Endothelial cell of umbilical vein (primary cell): ENCODE results near the gene MAN2C1. TPM values are rescaled to one million over a fixed set of nuclear protein-coding genes. Genes with fewer than 3 reads are reported as not detected.
A peak's percentile ranks its signal among the peaks of the same experiment; 100 is the strongest.

ENCODE experiments used
- BruUV-seq: library from RNA; stranded (reverse); fragments of 400-500 nt; replicated peaks from 2 replicates; lab custom pipeline; 2021; lab: Mats Ljungman, UMichigan
- CTCF ChIA-PET: fragments of 300-600, 350-600 bp; sonication (Branson Sonifier 250); formaldehyde crosslinking; loops from one replicate; lab custom pipeline; 2021; ENCODE audit warnings: antibody characterized with exemption, inconsistent platforms; lab: Charles Lee
- POLR2A ChIA-PET: fragments of 300-600, 350-600 bp; sonication (Branson Sonifier 250); formaldehyde crosslinking; loops from one replicate; lab custom pipeline; 2021; ENCODE audit warnings: antibody characterized with exemption, inconsistent platforms; lab: Charles Lee
- DNase-seq: peaks from one replicate; pipeline ENCODE4 v3.0.0-alpha.2; 2011; ENCODE audit warnings: low read depth, low spot score
- FAIRE-seq: peaks from 2 replicates; lab custom pipeline; 2011; peaks lifted over from hg19 to GRCh38; lab: Jason Lieb, UNC
- H2AFZ ChIP-seq: 2 replicates; pipeline ENCODE4 v1.6.0; 2012; ENCODE audit warnings: low read depth, low read length, control low read depth, inconsistent platforms
- H3K27ac ChIP-seq: 2 replicates; pipeline ENCODE4 v1.5.1; 2011; ENCODE audit warnings: low read depth, mild to moderate bottlenecking, control low read depth, low read length, moderate library complexity; ENCODE audit not compliant: insufficient read depth
- H3K27me3 ChIP-seq, 2 experiments: 2 replicates each; pipeline versions ENCODE4 v1.6.0 to v1.6.1; 2011; ENCODE audit warnings: low read length in 2 of 2, mixed read lengths in 1 of 2; ENCODE audit not compliant: control insufficient read depth in 2 of 2, insufficient read depth in 2 of 2
- H3K36me3 ChIP-seq, 2 experiments: 2 replicates in 1 of 2; 3 replicates in 1 of 2; pipeline ENCODE4 v1.5.1; 2011; ENCODE audit warnings: low read length in 2 of 2, mild to moderate bottlenecking in 1 of 2, moderate library complexity in 1 of 2; ENCODE audit not compliant: control insufficient read depth in 2 of 2, insufficient read depth in 2 of 2; ENCODE audit errors: extremely low read depth in 1 of 2
- H3K4me1 ChIP-seq: 3 replicates; pipeline ENCODE4 v1.5.1; 2011; ENCODE audit warnings: mild to moderate bottlenecking, low read length; ENCODE audit not compliant: control insufficient read depth, insufficient read depth; ENCODE audit errors: extremely low read depth
- H3K4me2 ChIP-seq: 2 replicates; pipeline ENCODE4 v1.6.1; 2011; ENCODE audit warnings: low read length, control low read depth, mixed read lengths; ENCODE audit not compliant: insufficient read depth
- H3K4me3 ChIP-seq, 3 experiments: fragments of 200-600 bp in 1 of 3; sonication (generic), shearing (Covaris generic) in 1 of 3; replicated peaks in 1 of 3; 2 replicates each; pipeline ENCODE4 v1.5.1; 2011 to 2016; ENCODE audit warnings: control low read depth in 3 of 3, low read length in 3 of 3, mild to moderate bottlenecking in 2 of 3, inconsistent platforms in 1 of 3, low read depth in 1 of 3, moderate library complexity in 1 of 3; ENCODE audit not compliant: insufficient read depth in 1 of 3
- H3K79me2 ChIP-seq: 2 replicates; pipeline ENCODE4 v1.6.0; 2012; ENCODE audit warnings: low read length, inconsistent platforms; ENCODE audit not compliant: control insufficient read depth, insufficient read depth
- H3K9ac ChIP-seq: replicated peaks from 2 replicates; pipeline ENCODE3; 2011; ENCODE audit warnings: low read length, control low read depth; ENCODE audit not compliant: insufficient read depth; ENCODE audit errors: extremely low read depth
- H3K9me1 ChIP-seq: replicated peaks from 3 replicates; pipeline ENCODE4 v1.6.0; 2011; ENCODE audit warnings: mild to moderate bottlenecking, low read length; ENCODE audit not compliant: control insufficient read depth, insufficient read depth; ENCODE audit errors: extremely low read depth
- H3K9me3 ChIP-seq: replicated peaks from 2 replicates; pipeline ENCODE4 v1.5.1; 2012; ENCODE audit warnings: low read length, inconsistent platforms; ENCODE audit not compliant: control insufficient read depth, insufficient read depth
- H4K20me1 ChIP-seq: replicated peaks from 2 replicates; pipeline ENCODE3; 2011; ENCODE audit warnings: mild to moderate bottlenecking, low read length; ENCODE audit not compliant: control insufficient read depth, insufficient read depth; ENCODE audit errors: extremely low read depth
- EZH2 ChIP-seq: IDR thresholded peaks from 2 replicates; pipeline ENCODE4 v1.6.1; 2012; ENCODE audit warnings: borderline replicate concordance, low read depth, mild to moderate bottlenecking, moderate library complexity, low read length, inconsistent platforms; ENCODE audit not compliant: severe bottlenecking
- FOS ChIP-seq: IDR thresholded peaks from 2 replicates; pipeline ENCODE4 v1.6.1; 2011; ENCODE audit warnings: mild to moderate bottlenecking, low read length, moderate library complexity, borderline replicate concordance; ENCODE audit not compliant: insufficient read depth
- GATA2 ChIP-seq: IDR thresholded peaks from 2 replicates; pipeline ENCODE4 v1.7.0; 2011; ENCODE audit warnings: low read depth, mild to moderate bottlenecking, moderate library complexity, mixed read lengths, low read length; ENCODE audit not compliant: insufficient read length, insufficient read depth
- JUN ChIP-seq: IDR thresholded peaks from 2 replicates; pipeline ENCODE4 v1.6.1; 2011; ENCODE audit warnings: borderline replicate concordance, low read depth; ENCODE audit not compliant: insufficient read length, insufficient read depth
- MYC ChIP-seq: IDR thresholded peaks from one replicate; pipeline ENCODE4 v1.6.1; 2011; ENCODE audit warnings: mild to moderate bottlenecking, low read depth, low read length
- POLR2A ChIP-seq: IDR thresholded peaks from 2 replicates; pipeline ENCODE4 v1.6.1; 2012; ENCODE audit warnings: low read depth, mild to moderate bottlenecking, control low read depth, low read length
- POLR2AphosphoS5 ChIP-seq: IDR thresholded peaks from 2 replicates; pipeline ENCODE4 v1.6.1; 2012; ENCODE audit warnings: low read depth, mild to moderate bottlenecking, control low read depth, low read length, moderate library complexity; ENCODE audit not compliant: insufficient read depth
- dilution Hi-C: fragments of 300-500 bp; cut with MboI; formaldehyde crosslinking; loops from one replicate; pipeline ENCODE4 v1.15.0; 2019; ENCODE audit warnings: low sequenced_read_pairs; ENCODE audit not compliant: extremely low pct_ligation_motif_present
- intact Hi-C: fragments of 100-400 bp; cut with micrococcal nuclease; formaldehyde crosslinking; loops from one replicate; pipeline ENCODE4 v1.10.0; 2022
- polyA plus RNA-seq, 4 experiments: library from polyadenylated mRNA; depleted of rRNA in 3 of 4; stranded (reverse) in 3 of 4; unstranded in 1 of 4; fragments of >200 nt; gene quantifications; 2 replicates each; pipeline versions ENCODE4 v1.2.1 to v1.2.3, GENCODE V29; 2011 to 2012; ENCODE audit warnings: missing spikeins in 1 of 4
- total RNA-seq: library from RNA; stranded (reverse); gene quantifications from 2 replicates; pipeline ENCODE4 v1.2.3, GENCODE V29; 2021
- TF ChIP-seq, protein P1 (sequence below), 2 donors: IDR thresholded peaks; 1 replicate in 1 of 2; 2 replicates in 1 of 2; pipeline ENCODE4 v1.5.1; 2011; ENCODE audit warnings: low read length in 2 of 2, mild to moderate bottlenecking in 2 of 2, moderate library complexity in 2 of 2, control low read depth in 1 of 2, inconsistent platforms in 1 of 2, low read depth in 1 of 2; ENCODE audit not compliant: insufficient read depth in 1 of 2; ENCODE audit errors: extremely low read depth in 1 of 2
- TF ChIP-seq, protein P2 (sequence below): IDR thresholded peaks from 2 replicates; pipeline ENCODE4 v1.6.1; 2011; ENCODE audit not compliant: insufficient read depth, insufficient read length

MAN2C1 gene
- total and polyA plus RNA-seq, 2 donors (not counting 3 experiments of a cell fraction or from before 2014, with no cell fraction given) = 198 to 248 TPM

DNA sequence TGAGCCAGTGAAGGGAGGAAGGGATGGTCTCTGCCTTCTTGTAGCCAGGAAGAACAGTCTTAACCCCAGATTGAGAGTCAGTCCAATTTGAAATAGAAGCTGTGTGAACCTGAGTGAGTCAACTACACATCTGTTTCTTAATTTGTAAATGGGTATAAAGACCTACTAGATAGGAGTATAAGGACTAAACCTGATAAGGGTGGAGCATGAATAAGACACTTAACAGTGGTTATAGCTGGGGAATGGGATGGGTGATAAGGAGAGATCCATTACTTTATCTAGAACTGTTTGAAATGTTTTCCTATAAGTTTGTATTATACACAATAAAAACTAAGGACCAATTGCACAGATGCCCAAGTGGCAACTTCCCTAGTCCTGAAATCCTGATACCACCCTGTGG, 1.4 kb downstream of the MAN2C1 start:
- Histone ChIP-seq H3K9me1 (no peaks in the 10 kb centered on the region), H3K27me3 (no peaks in the 10 kb centered on the region), H3K4me2 (peak overlapping the region; percentile 63), H3K4me1 (peaks cover 15% of the 10 kb centered on the region), H3K79me2 (peaks cover 9% of the 10 kb centered on the region), H4K20me1 (no peaks in the 10 kb centered on the region), H2AFZ (no peak overlapping the region), H3K9me3 (no peaks in the 10 kb centered on the region), H3K36me3 (peaks cover 6 to 34% of the 10 kb centered on the region in 2 experiments), H3K27ac (no peak overlapping the region), H3K9ac (no peak overlapping the region), H3K4me3 (peak overlapping the region in 1 of 3 experiments; percentile 34)
- CTCF ChIA-PET = interaction anchor here (1.4 to 2.8 kb wide), 5 partner anchors 13 to 338 kb away, joined by 12 to 18 read pairs (median 15); partner anchors contain the start of gene SNX33
- POLR2A ChIA-PET = no interaction called here
- dilution Hi-C loops (no loop called here), intact Hi-C loops (loop anchor here (5.0 to 10.0 kb wide), 2 partner anchors 335 to 438 kb away; no protein-coding TSS in a partner anchor)
- TF ChIP-seq, protein P1, sequence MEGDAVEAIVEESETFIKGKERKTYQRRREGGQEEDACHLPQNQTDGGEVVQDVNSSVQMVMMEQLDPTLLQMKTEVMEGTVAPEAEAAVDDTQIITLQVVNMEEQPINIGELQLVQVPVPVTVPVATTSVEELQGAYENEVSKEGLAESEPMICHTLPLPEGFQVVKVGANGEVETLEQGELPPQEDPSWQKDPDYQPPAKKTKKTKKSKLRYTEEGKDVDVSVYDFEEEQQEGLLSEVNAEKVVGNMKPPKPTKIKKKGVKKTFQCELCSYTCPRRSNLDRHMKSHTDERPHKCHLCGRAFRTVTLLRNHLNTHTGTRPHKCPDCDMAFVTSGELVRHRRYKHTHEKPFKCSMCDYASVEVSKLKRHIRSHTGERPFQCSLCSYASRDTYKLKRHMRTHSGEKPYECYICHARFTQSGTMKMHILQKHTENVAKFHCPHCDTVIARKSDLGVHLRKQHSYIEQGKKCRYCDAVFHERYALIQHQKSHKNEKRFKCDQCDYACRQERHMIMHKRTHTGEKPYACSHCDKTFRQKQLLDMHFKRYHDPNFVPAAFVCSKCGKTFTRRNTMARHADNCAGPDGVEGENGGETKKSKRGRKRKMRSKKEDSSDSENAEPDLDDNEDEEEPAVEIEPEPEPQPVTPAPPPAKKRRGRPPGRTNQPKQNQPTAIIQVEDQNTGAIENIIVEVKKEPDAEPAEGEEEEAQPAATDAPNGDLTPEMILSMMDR (IDR thresholded peaks at IDR 0.05; ENCODE audit: extremely low read depth in 1 of 2, insufficient read depth in 1 of 2, low read depth in 1 of 2, low read length in 2 of 2) = no peak
- no peak for TF ChIP-seq EZH2
- FAIRE-seq = no peak
- no TSS peak for BruUV-seq
- DNase-seq = no peak

- no peak overlapping the region for H3K27ac ChIP-seq
- ChIA-PET POLR2A (no interaction called here), CTCF (interaction anchor here (1.4 kb wide), 1 partner anchor 89 kb away, joined by 3 read pairs; no protein-coding TSS in a partner anchor)
- H3K27me3 ChIP-seq = no peaks in the 10 kb centered on the region
- DNase-seq (no peak), FAIRE-seq (no peak)
- TF ChIP-seq POLR2AphosphoS5 (no peak), GATA2 (no peak), POLR2A (no peak), MYC (no peak), FOS (no peak), JUN (no peak), EZH2 (no peak)
- TF ChIP-seq, protein P2, sequence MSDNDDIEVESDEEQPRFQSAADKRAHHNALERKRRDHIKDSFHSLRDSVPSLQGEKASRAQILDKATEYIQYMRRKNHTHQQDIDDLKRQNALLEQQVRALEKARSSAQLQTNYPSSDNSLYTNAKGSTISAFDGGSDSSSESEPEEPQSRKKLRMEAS = no peak
- TF ChIP-seq, protein P1 (IDR thresholded peaks at IDR 0.05; ENCODE audit: extremely low read depth in 1 of 2, insufficient read depth in 1 of 2, low read depth in 1 of 2, low read length in 2 of 2) = no peak
- H2AFZ ChIP-seq = no peak overlapping the region
- no TSS peak for BruUV-seq
- H4K20me1 ChIP-seq = no peaks in the 10 kb centered on the region
- dilution Hi-C loops = no loop called here
- H3K9ac ChIP-seq = no peak overlapping the region
- no peaks in the 10 kb centered on the region for H3K9me3 ChIP-seq
- intact Hi-C loops = loop anchor here (5.0 to 10.0 kb wide), 2 partner anchors 334 to 439 kb away; no protein-coding TSS in a partner anchor
- peaks cover 2 to 32% of the 10 kb centered on the region in 2 experiments for H3K36me3 ChIP-seq
- no peak overlapping the region for H3K4me2 ChIP-seq
- no peaks in the 10 kb centered on the region for H3K9me1 ChIP-seq
- H3K4me1 ChIP-seq = peaks cover 15% of the 10 kb centered on the region
- H3K79me2 ChIP-seq = peaks cover 9% of the 10 kb centered on the region
- H3K4me3 ChIP-seq = no peak overlapping the region
Measured at GRCh38 chr15:75366163-75366562, 2.2 kb downstream of the MAN2C1 start.
